RWPE2 (cell line): ENCODE results near the gene ZMYND11.

Experiments
- ATAC-seq: fragments of 200-7000 bp; cut with Tn5 transposase; 3 replicates; pipeline ENCODE4 v1.9.1; 2021; ENCODE audit warnings: low read depth
- DNase-seq: peaks from one replicate; pipeline ENCODE4 v3.0.0-alpha.2; 2020; ENCODE audit warnings: low spot score
- H3K27ac ChIP-seq: fragments of 450-650 bp; 2 replicates; pipeline ENCODE4 v1.5.1; 2017; ENCODE audit warnings: mild to moderate bottlenecking; ENCODE audit not compliant: poor library complexity, severe bottlenecking
- H3K27me3 ChIP-seq: fragments of 250-450 bp; sonication (Bioruptor Pico); 2 replicates; pipeline ENCODE4 v1.5.1; 2021; ENCODE audit warnings: mild to moderate bottlenecking, moderate library complexity; ENCODE audit not compliant: insufficient read depth, poor library complexity, severe bottlenecking
- H3K36me3 ChIP-seq: fragments of 250-450 bp; sonication (Bioruptor Pico); 2 replicates; pipeline ENCODE4 v1.5.1; 2020; ENCODE audit warnings: low read depth, mild to moderate bottlenecking, moderate library complexity
- H3K4me1 ChIP-seq: fragments of 250-450 bp; sonication (Bioruptor Pico); 2 replicates; pipeline ENCODE4 v1.5.1; 2021; ENCODE audit warnings: mild to moderate bottlenecking, moderate library complexity; ENCODE audit not compliant: insufficient read depth, poor library complexity, severe bottlenecking
- H3K4me3 ChIP-seq: fragments of 250-450 bp; sonication (Bioruptor Pico); 2 replicates; pipeline ENCODE4 v1.5.1; 2021; ENCODE audit warnings: mild to moderate bottlenecking, moderate library complexity; ENCODE audit not compliant: severe bottlenecking
- H3K9me3 ChIP-seq: fragments of 250-450 bp; sonication (Bioruptor Pico); 2 replicates; pipeline ENCODE4 v1.5.1; 2021; ENCODE audit warnings: mild to moderate bottlenecking, moderate library complexity; ENCODE audit not compliant: severe bottlenecking
- TF ChIP-seq, protein P1 (sequence below): fragments of 450-650 bp; IDR thresholded peaks from one replicate; pipeline ENCODE4 v1.5.1; 2017; ENCODE audit warnings: mild to moderate bottlenecking, moderate library complexity; ENCODE audit not compliant: poor library complexity, severe bottlenecking

The ZMYND11 gene

GRCh38 chr10:234708-235406 is 99.6 kb downstream of the ZMYND11 start:
- ATAC-seq (no peak), DNase-seq (no peak)
- Histone ChIP-seq H3K9me3 (no peaks in the 10 kb centered on the region), H3K27ac (no peak overlapping the region), H3K36me3 (peaks cover 10% of the 10 kb centered on the region), H3K4me1 (peaks cover 6% of the 10 kb centered on the region), H3K4me3 (no peak overlapping the region), H3K27me3 (no peaks in the 10 kb centered on the region)
- TF ChIP-seq, protein P1, sequence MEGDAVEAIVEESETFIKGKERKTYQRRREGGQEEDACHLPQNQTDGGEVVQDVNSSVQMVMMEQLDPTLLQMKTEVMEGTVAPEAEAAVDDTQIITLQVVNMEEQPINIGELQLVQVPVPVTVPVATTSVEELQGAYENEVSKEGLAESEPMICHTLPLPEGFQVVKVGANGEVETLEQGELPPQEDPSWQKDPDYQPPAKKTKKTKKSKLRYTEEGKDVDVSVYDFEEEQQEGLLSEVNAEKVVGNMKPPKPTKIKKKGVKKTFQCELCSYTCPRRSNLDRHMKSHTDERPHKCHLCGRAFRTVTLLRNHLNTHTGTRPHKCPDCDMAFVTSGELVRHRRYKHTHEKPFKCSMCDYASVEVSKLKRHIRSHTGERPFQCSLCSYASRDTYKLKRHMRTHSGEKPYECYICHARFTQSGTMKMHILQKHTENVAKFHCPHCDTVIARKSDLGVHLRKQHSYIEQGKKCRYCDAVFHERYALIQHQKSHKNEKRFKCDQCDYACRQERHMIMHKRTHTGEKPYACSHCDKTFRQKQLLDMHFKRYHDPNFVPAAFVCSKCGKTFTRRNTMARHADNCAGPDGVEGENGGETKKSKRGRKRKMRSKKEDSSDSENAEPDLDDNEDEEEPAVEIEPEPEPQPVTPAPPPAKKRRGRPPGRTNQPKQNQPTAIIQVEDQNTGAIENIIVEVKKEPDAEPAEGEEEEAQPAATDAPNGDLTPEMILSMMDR: no peak

- TF ChIP-seq, protein P1: no peak
- Histone ChIP-seq H3K9me3 (no peaks in the 10 kb centered on the region), H3K4me3 (no peak overlapping the region), H3K27ac (no peak overlapping the region), H3K27me3 (no peaks in the 10 kb centered on the region), H3K4me1 (peaks cover 6% of the 10 kb centered on the region), H3K36me3 (peaks cover 19% of the 10 kb centered on the region)
- no peak for ATAC-seq
- no peak for DNase-seq
Measured at GRCh38 chr10:235915-236314, 100.7 kb downstream of the ZMYND11 start.

- Histone ChIP-seq H3K4me1 (peaks cover 6% of the 10 kb centered on the region), H3K27me3 (no peaks in the 10 kb centered on the region), H3K27ac (no peak overlapping the region), H3K9me3 (no peaks in the 10 kb centered on the region), H3K36me3 (peaks cover 42% of the 10 kb centered on the region), H3K4me3 (no peak overlapping the region)
- DNase-seq (no peak), ATAC-seq (peak; percentile 99)
- TF ChIP-seq, protein P1: peak; percentile 65
Measured at GRCh38 chr10:239109-239508, 103.9 kb downstream of the ZMYND11 start.

DNA sequence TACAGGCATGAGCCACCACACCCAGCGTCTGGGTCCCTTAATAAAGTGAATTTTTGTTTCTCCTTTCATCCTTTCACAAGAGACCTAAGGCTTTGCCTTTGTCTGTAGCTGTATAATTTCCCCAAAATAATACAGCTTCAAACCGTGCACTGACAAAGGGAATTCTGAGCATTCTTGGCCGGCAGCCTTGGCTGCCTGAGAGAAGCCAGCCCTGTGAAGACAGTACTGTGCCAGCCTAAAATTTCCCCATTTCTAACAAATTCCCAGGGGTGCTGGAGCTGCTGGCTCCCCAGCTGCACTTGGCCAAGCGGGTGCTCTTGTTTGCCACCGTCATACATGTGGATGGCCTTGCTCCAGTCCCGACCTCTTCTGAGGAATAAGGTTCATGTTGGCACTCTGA is 106.2 kb downstream of the ZMYND11 start:
- Histone ChIP-seq H3K9me3 (no peaks in the 10 kb centered on the region), H3K4me1 (peaks cover 6% of the 10 kb centered on the region), H3K4me3 (no peak overlapping the region), H3K36me3 (peaks cover 44% of the 10 kb centered on the region), H3K27ac (no peak overlapping the region), H3K27me3 (no peaks in the 10 kb centered on the region)
- TF ChIP-seq, protein P1: no peak
- ATAC-seq (no peak), DNase-seq (no peak)

DNA sequence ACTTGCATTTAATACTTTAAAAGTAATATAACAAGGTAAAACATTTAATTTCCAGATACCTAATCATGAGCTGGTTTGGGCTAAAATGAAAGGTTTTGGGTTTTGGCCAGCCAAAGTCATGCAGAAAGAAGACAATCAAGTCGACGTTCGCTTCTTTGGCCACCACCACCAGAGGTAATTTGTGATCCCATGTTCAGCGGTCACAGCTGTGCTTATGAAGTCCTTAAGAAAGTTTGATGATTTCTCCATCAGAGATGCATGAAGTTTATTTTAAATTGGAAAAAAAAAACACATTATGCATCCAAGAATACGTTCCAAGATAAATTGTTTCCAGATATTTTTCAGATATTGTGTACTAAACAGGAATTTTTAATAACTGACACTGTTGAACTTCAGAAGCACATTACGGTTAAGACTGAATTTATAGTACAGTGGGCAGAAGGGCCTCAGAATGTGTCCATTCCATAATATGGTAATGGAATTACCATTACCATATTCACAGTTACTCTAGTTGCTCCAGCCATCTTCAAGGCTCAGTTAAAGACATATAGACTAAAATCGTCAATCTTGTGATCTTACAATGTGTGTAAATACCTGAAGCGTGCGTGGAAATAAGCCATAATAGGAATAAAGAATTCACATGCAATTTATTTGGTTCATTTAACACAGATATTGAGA is 106.8 kb downstream of the ZMYND11 start:
- no peak for ATAC-seq
- TF ChIP-seq, protein P1: no peak
- DNase-seq: no peak
- no peak overlapping the region for H3K27ac ChIP-seq
- no peak overlapping the region for H3K4me3 ChIP-seq
- H3K27me3 ChIP-seq: no peaks in the 10 kb centered on the region
- H3K36me3 ChIP-seq: peaks cover 51% of the 10 kb centered on the region
- H3K9me3 ChIP-seq: no peaks in the 10 kb centered on the region
- peaks cover 6% of the 10 kb centered on the region for H3K4me1 ChIP-seq
